ENCODE data around the gene AJAP1. TPM values are rescaled to one million over a fixed set of nuclear protein-coding genes. Genes with fewer than 3 reads are reported as not detected.

AJAP1 gene
- total RNA-seq, 2 experiments from 2014 or later: not detected

GRCh38 chr1:4676253-4676652 lies 21.8 kb downstream of the AJAP1 start:
- DNase-seq (ENCODE audit: low spot score): no peak
- BruUV-seq (replicated peaks): no TSS peak
- ChIA-PET CTCF (ENCODE audit: unreplicated experiment) (no interaction called here), POLR2A (interaction anchor here (0.5 kb wide), 1 partner anchor 1463 kb away, joined by 4 read pairs; no protein-coding TSS in a partner anchor)
- Histone ChIP-seq H3K4me1 (ENCODE audit: insufficient read depth, low read length, poor library complexity, severe bottlenecking) (no peaks in the 10 kb centered on the region), H3K4me3 (ENCODE audit: low read depth, low read length, poor library complexity, severe bottlenecking) (no peak overlapping the region), H3K79me2 (ENCODE audit: insufficient read depth, low read depth, low read length) (no peaks in the 10 kb centered on the region), H3K4me2 (ENCODE audit: low read length) (no peak overlapping the region), H3K9me2 (ENCODE audit: insufficient read depth, low read length) (no peaks in the 10 kb centered on the region), H3K9me3 (ENCODE audit: low read length) (no peaks in the 10 kb centered on the region; the same call in 1 of the 2 replicates), H2AFZ (ENCODE audit: low read length) (no peak overlapping the region), H3K27ac (ENCODE audit: low read depth, low read length, poor library complexity, severe bottlenecking) (no peak overlapping the region), H3K36me3 (ENCODE audit: insufficient read depth, low read length) (no peaks in the 10 kb centered on the region), H4K20me1 (ENCODE audit: insufficient read depth, low read length) (no peaks in the 10 kb centered on the region)
- TF ChIP-seq CTCF (conservative IDR thresholded peaks at IDR 0.05; ENCODE audit: low read length): no peak
- TF ChIP-seq EZH2phosphoT487 (IDR thresholded peaks at IDR 0.05; ENCODE audit: borderline replicate concordance, low read depth, low read length): no peak
- intact Hi-C loops (cut with micrococcal nuclease; ENCODE audit: unreplicated experiment): no loop called here

- no peak for DNase-seq (ENCODE audit: low spot score)
- CTCF ChIA-PET (ENCODE audit: unreplicated experiment): no interaction called here
- Histone ChIP-seq H4K20me1 (ENCODE audit: insufficient read depth, low read length) (no peaks in the 10 kb centered on the region), H2AFZ (ENCODE audit: low read length) (no peak overlapping the region), H3K4me2 (ENCODE audit: low read length) (no peak overlapping the region), H3K27ac (ENCODE audit: low read depth, low read length, poor library complexity, severe bottlenecking) (no peak overlapping the region), H3K36me3 (ENCODE audit: insufficient read depth, low read length) (no peaks in the 10 kb centered on the region), H3K9me3 (ENCODE audit: low read length) (no peaks in the 10 kb centered on the region; the same call in 1 of the 2 replicates), H3K4me1 (ENCODE audit: insufficient read depth, low read length, poor library complexity, severe bottlenecking) (no peaks in the 10 kb centered on the region), H3K79me2 (ENCODE audit: insufficient read depth, low read depth, low read length) (no peaks in the 10 kb centered on the region), H3K9me2 (ENCODE audit: insufficient read depth, low read length) (no peaks in the 10 kb centered on the region), H3K4me3 (ENCODE audit: low read depth, low read length, poor library complexity, severe bottlenecking) (no peak overlapping the region)
- TF ChIP-seq CTCF (conservative IDR thresholded peaks at IDR 0.05; ENCODE audit: low read length) (no peak), EZH2phosphoT487 (IDR thresholded peaks at IDR 0.05; ENCODE audit: borderline replicate concordance, low read depth, low read length) (no peak)
- intact Hi-C loops (cut with micrococcal nuclease; ENCODE audit: unreplicated experiment): no loop called here
- POLR2A ChIA-PET: no interaction called here
- BruUV-seq (replicated peaks): no TSS peak
These were observed 23.2 kb downstream of the AJAP1 start for GRCh38 chr1:4677608-4678007.

GRCh38 chr1:4678066-4678717 lies 23.8 kb downstream of the AJAP1 start:
- Histone ChIP-seq H3K9me3 (ENCODE audit: low read length) (no peaks in the 10 kb centered on the region; the same call in 1 of the 2 replicates), H3K4me1 (ENCODE audit: insufficient read depth, low read length, poor library complexity, severe bottlenecking) (no peaks in the 10 kb centered on the region), H3K9me2 (ENCODE audit: insufficient read depth, low read length) (no peaks in the 10 kb centered on the region), H4K20me1 (ENCODE audit: insufficient read depth, low read length) (no peaks in the 10 kb centered on the region), H3K27ac (ENCODE audit: low read depth, low read length, poor library complexity, severe bottlenecking) (no peak overlapping the region), H3K36me3 (ENCODE audit: insufficient read depth, low read length) (no peaks in the 10 kb centered on the region), H3K4me2 (ENCODE audit: low read length) (no peak overlapping the region), H3K4me3 (ENCODE audit: low read depth, low read length, poor library complexity, severe bottlenecking) (no peak overlapping the region), H3K79me2 (ENCODE audit: insufficient read depth, low read depth, low read length) (no peaks in the 10 kb centered on the region), H2AFZ (ENCODE audit: low read length) (no peak overlapping the region)
- no peak for DNase-seq (ENCODE audit: low spot score)
- intact Hi-C loops (cut with micrococcal nuclease; ENCODE audit: unreplicated experiment): no loop called here
- POLR2A ChIA-PET: no interaction called here
- no TSS peak for BruUV-seq (replicated peaks)
- CTCF ChIA-PET (ENCODE audit: unreplicated experiment): no interaction called here
- TF ChIP-seq EZH2phosphoT487 (IDR thresholded peaks at IDR 0.05; ENCODE audit: borderline replicate concordance, low read depth, low read length): no peak
- TF ChIP-seq CTCF (conservative IDR thresholded peaks at IDR 0.05; ENCODE audit: low read length): no peak
